ENCODE results near the gene TBC1D22B. TPM values are rescaled to one million over a fixed set of nuclear protein-coding genes. Genes with fewer than 3 reads are reported as not detected.
A peak's percentile ranks its signal among the peaks of the same experiment; 100 is the strongest.

The TBC1D22B gene
- total RNA-seq, 5 donors from 2014 or later (not counting 1 experiment from before 2014, with no cell fraction given) = 9.5 to 12.6 (median 10.7) TPM

DNA sequence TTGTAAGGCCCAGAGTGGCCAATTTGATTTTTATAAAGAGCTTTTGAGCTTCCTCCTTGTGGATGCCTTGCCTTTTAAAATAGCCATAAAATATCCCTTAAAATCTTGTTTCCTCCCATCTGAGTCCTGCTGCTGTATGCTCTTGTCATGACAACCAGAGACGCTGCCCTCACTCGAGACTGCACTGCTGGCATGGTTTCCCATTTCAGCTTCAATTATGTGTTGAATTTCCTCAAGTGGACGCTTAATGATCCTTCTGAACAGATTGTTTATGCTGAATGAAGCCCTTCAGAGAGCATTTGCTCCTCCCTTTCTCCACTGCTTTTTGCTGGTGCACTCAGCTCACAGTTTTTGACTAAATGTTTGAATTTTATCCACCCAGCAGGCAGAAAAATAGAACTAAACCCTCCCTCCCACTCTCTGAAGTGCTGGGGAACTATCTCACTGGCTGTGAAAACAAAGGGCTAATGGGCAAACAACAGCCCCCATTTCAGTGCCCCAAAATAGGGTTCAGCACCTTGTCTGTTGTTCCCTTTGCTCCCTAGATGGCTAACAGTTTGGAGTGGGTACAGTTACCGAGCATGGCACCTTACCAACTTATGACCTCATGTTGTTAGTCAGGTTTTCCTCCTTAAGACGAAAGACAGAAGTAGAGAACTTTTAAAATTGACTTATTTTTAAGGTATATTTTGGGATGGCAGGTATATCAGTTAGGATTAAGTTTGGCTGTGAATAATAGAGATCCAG lies 50.7 kb downstream of the TBC1D22B start:
- Histone ChIP-seq H3K9me3 (no peaks in the 10 kb centered on the region), H3K27me3 (replicated peaks in 1 of 2; ENCODE audit: control insufficient read depth in 2 of 2, extremely low read depth in 1 of 2, insufficient read depth in 2 of 2, low read length in 1 of 2) (no peaks in the 10 kb centered on the region), H3K4me1 (ENCODE audit: control insufficient read depth in 1 of 2, extremely low read depth in 1 of 2, insufficient read depth in 2 of 2, low read length in 2 of 2) (no peaks in the 10 kb centered on the region), H3K4me3 (ENCODE audit: control insufficient read depth in 1 of 2, extremely low read depth in 1 of 2, low read length in 1 of 2) (no peak overlapping the region), H3K36me3 (ENCODE audit: control insufficient read depth in 2 of 2, extremely low read depth in 1 of 2, insufficient read depth in 1 of 2, low read length in 1 of 2) (peaks cover under 1 to 36% of the 10 kb centered on the region in 2 donors), H3K27ac (ENCODE audit: low read length) (no peak overlapping the region)
- H3K27ac Mint-ChIP-seq = no peak overlapping the region
- peaks cover 44% of the 10 kb centered on the region for H3K36me3 Mint-ChIP-seq
- 100% methylated on average over 3 of the region's 5 CpGs for WGBS (ENCODE audit: insufficient coverage)
- H3K4me3 Mint-ChIP-seq = no peak overlapping the region
- ChIA-PET POLR2A (no interaction called here), CTCF (no interaction called here)
- DNase-seq = no peak
- H3K9me3 Mint-ChIP-seq = no peaks in the 10 kb centered on the region
- no peaks in the 10 kb centered on the region for H3K4me1 Mint-ChIP-seq
- H3K27me3 Mint-ChIP-seq = no peaks in the 10 kb centered on the region
- no peak for ATAC-seq (replicated peaks in 1 of 4)

- Histone ChIP-seq H3K9me3 (no peaks in the 10 kb centered on the region), H3K36me3 (ENCODE audit: control insufficient read depth in 2 of 2, extremely low read depth in 1 of 2, insufficient read depth in 1 of 2, low read length in 1 of 2) (peaks cover 7 to 36% of the 10 kb centered on the region in 2 donors), H3K27me3 (replicated peaks in 1 of 2; ENCODE audit: control insufficient read depth in 2 of 2, extremely low read depth in 1 of 2, insufficient read depth in 2 of 2, low read length in 1 of 2) (no peaks in the 10 kb centered on the region), H3K4me3 (ENCODE audit: control insufficient read depth in 1 of 2, extremely low read depth in 1 of 2, low read length in 1 of 2) (no peak overlapping the region), H3K4me1 (ENCODE audit: control insufficient read depth in 1 of 2, extremely low read depth in 1 of 2, insufficient read depth in 2 of 2, low read length in 2 of 2) (no peaks in the 10 kb centered on the region), H3K27ac (ENCODE audit: low read length) (no peak overlapping the region)
- Mint-ChIP-seq H3K27ac (no peak overlapping the region), H3K36me3 (peaks cover 44% of the 10 kb centered on the region), H3K4me3 (no peak overlapping the region), H3K27me3 (no peaks in the 10 kb centered on the region), H3K9me3 (no peaks in the 10 kb centered on the region), H3K4me1 (no peaks in the 10 kb centered on the region)
- ATAC-seq (replicated peaks in 1 of 4) (no peak), DNase-seq (no peak)
- WGBS (ENCODE audit: insufficient coverage) = 100% methylated on average over 1 of the region's 1 CpG
- POLR2A ChIA-PET = no interaction called here
- CTCF ChIA-PET = no interaction called here
Observed at GRCh38 chr6:37309046-37309445, 51.5 kb downstream of the TBC1D22B start.

- Mint-ChIP-seq H3K9me3 (no peaks in the 10 kb centered on the region), H3K36me3 (peaks cover 44% of the 10 kb centered on the region), H3K4me3 (no peak overlapping the region), H3K27me3 (no peaks in the 10 kb centered on the region), H3K27ac (no peak overlapping the region), H3K4me1 (peaks cover 0 to 5% (median 0%) of the 10 kb centered on the region in 3 donors)
- no peak overlapping the region for H3K4me3 ChIP-seq (ENCODE audit: control insufficient read depth in 1 of 2, extremely low read depth in 1 of 2, low read length in 1 of 2)
- no CpG with 5 or more reads among the region's 3 CpGs for WGBS (ENCODE audit: insufficient coverage)
- ChIA-PET CTCF (interaction anchor here in 1 of 2 donors (0.6 kb wide), 1 partner anchor 394 kb away, joined by 3 read pairs; no protein-coding TSS in a partner anchor), POLR2A (interaction anchor here in 1 of 2 donors (0.6 kb wide), 1 partner anchor 143 kb away, joined by 3 read pairs; no protein-coding TSS in a partner anchor)
- ATAC-seq (replicated peaks in 1 of 4) (no peak), DNase-seq (no peak)
- H3K36me3 ChIP-seq (ENCODE audit: control insufficient read depth in 2 of 2, extremely low read depth in 1 of 2, insufficient read depth in 1 of 2, low read length in 1 of 2) = peaks cover 13 to 37% of the 10 kb centered on the region in 2 donors
- no peaks in the 10 kb centered on the region for H3K4me1 ChIP-seq (ENCODE audit: control insufficient read depth in 1 of 2, extremely low read depth in 1 of 2, insufficient read depth in 2 of 2, low read length in 2 of 2)
- H3K27me3 ChIP-seq (replicated peaks in 1 of 2; ENCODE audit: control insufficient read depth in 2 of 2, extremely low read depth in 1 of 2, insufficient read depth in 2 of 2, low read length in 1 of 2) = no peaks in the 10 kb centered on the region
- no peak overlapping the region for H3K27ac ChIP-seq (ENCODE audit: low read length)
- H3K9me3 ChIP-seq = no peaks in the 10 kb centered on the region
Observed at GRCh38 chr6:37309692-37310091, 52.1 kb downstream of the TBC1D22B start.

DNA sequence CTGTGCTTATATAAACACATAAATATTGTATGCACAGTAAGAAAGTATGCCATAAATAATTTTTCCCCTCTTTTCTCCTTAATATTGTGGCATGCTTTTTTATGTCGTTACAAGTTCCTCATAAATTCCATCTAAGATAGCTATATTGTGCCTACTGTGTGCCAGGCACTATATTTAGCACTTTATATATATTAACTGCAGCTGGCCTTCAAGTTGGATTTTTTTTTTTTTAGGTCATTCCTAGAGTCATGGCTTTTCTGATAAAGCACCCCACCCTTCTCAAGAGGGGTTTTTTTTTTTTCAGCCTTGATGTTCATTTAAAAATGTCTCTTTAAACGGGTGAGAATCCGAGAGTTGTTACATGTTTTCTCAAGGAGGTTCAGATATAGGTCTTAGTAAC lies 53.4 kb downstream of the TBC1D22B start:
- POLR2A ChIA-PET = interaction anchor here in 1 of 2 donors (0.6 kb wide), 1 partner anchor 44 kb away, joined by 9 read pairs; no protein-coding TSS in a partner anchor

GRCh38 chr6:37311741-37312473 lies 54.3 kb downstream of the TBC1D22B start:
- H3K9me3 Mint-ChIP-seq = no peaks in the 10 kb centered on the region
- no peak overlapping the region for H3K27ac ChIP-seq (ENCODE audit: low read length)
- no peak overlapping the region for H3K4me3 Mint-ChIP-seq
- no CpG with 5 or more reads among the region's 2 CpGs for WGBS (ENCODE audit: insufficient coverage)
- ATAC-seq (replicated peaks in 1 of 4) = no peak
- no peaks in the 10 kb centered on the region for H3K9me3 ChIP-seq
- no peak overlapping the region for H3K4me3 ChIP-seq (ENCODE audit: control insufficient read depth in 1 of 2, extremely low read depth in 1 of 2, low read length in 1 of 2)
- peaks cover 39% of the 10 kb centered on the region for H3K36me3 Mint-ChIP-seq
- ChIA-PET CTCF (no interaction called here), POLR2A (no interaction called here)
- H3K27ac Mint-ChIP-seq = peak overlapping the region in 1 of 2 donors; percentile 22
- DNase-seq = no peak
- H3K27me3 ChIP-seq (replicated peaks in 1 of 2; ENCODE audit: control insufficient read depth in 2 of 2, extremely low read depth in 1 of 2, insufficient read depth in 2 of 2, low read length in 1 of 2) = no peaks in the 10 kb centered on the region
- peaks cover 13 to 50% of the 10 kb centered on the region in 2 donors for H3K36me3 ChIP-seq (ENCODE audit: control insufficient read depth in 2 of 2, extremely low read depth in 1 of 2, insufficient read depth in 1 of 2, low read length in 1 of 2)
- peaks cover 0 to 9% (median 0%) of the 10 kb centered on the region in 3 donors for H3K4me1 Mint-ChIP-seq
- no peaks in the 10 kb centered on the region for H3K27me3 Mint-ChIP-seq
- no peaks in the 10 kb centered on the region for H3K4me1 ChIP-seq (ENCODE audit: control insufficient read depth in 1 of 2, extremely low read depth in 1 of 2, insufficient read depth in 2 of 2, low read length in 2 of 2)

More for the DNA sequence above, 53.4 kb downstream of the TBC1D22B start:
- Histone ChIP-seq H3K4me1 (ENCODE audit: control insufficient read depth in 1 of 2, extremely low read depth in 1 of 2, insufficient read depth in 2 of 2, low read length in 2 of 2) (no peaks in the 10 kb centered on the region), H3K4me3 (ENCODE audit: control insufficient read depth in 1 of 2, extremely low read depth in 1 of 2, low read length in 1 of 2) (no peak overlapping the region), H3K9me3 (no peaks in the 10 kb centered on the region), H3K36me3 (ENCODE audit: control insufficient read depth in 2 of 2, extremely low read depth in 1 of 2, insufficient read depth in 1 of 2, low read length in 1 of 2) (peaks cover 13 to 44% of the 10 kb centered on the region in 2 donors), H3K27ac (ENCODE audit: low read length) (no peak overlapping the region), H3K27me3 (replicated peaks in 1 of 2; ENCODE audit: control insufficient read depth in 2 of 2, extremely low read depth in 1 of 2, insufficient read depth in 2 of 2, low read length in 1 of 2) (no peaks in the 10 kb centered on the region)
- ATAC-seq (replicated peaks in 1 of 4) (no peak), DNase-seq (no peak)
- WGBS (ENCODE audit: insufficient coverage) = no CpG with 5 or more reads among the region's 3 CpGs
- H3K4me3 Mint-ChIP-seq = no peak overlapping the region
- H3K4me1 Mint-ChIP-seq = peaks cover 0 to 9% (median 0%) of the 10 kb centered on the region in 3 donors
- no peaks in the 10 kb centered on the region for H3K27me3 Mint-ChIP-seq
- H3K27ac Mint-ChIP-seq = no peak overlapping the region
- CTCF ChIA-PET = no interaction called here
- no peaks in the 10 kb centered on the region for H3K9me3 Mint-ChIP-seq
- peaks cover 39% of the 10 kb centered on the region for H3K36me3 Mint-ChIP-seq

DNA sequence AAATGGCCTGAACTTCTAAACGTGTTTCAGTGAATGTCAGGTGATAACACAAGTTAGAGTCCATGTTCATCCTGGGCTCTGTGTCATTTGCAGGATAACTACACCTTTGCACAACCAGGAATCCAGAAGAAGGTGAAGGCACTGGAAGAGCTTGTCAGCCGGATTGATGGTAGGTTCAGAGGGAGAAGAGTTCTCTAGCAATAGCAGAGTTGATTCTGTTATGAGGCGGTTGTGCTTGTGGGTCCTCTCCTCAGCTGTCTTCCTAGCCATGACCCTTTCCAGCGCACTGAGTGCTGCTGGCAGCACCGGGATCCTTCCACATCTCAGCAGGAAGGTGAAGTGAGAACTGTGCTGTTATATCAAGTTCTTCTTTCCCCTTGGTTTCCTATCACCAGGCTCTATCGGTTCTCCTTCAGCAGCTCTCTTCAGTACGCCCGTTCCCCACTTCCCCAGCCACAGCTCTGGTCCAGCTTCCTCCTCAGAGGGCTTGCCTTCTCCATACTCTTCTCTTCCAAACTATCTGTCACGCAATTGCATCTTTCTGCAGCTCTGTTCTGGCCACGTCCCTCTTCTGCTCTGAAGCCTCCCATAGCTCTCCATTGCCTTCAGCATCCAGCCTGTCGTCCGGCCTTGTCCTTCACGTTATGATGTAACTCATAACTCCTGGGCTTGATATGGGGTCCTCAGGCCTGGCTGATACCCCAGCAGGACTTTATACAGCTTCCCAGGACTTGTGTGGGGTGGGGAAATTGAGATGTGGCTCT lies 56.3 kb downstream of the TBC1D22B start:
- Mint-ChIP-seq H3K9me3 (no peaks in the 10 kb centered on the region), H3K27me3 (no peaks in the 10 kb centered on the region), H3K27ac (no peak overlapping the region), H3K4me1 (peaks cover 0 to 9% (median 0%) of the 10 kb centered on the region in 3 donors), H3K4me3 (no peak overlapping the region), H3K36me3 (peaks cover 34% of the 10 kb centered on the region)
- Histone ChIP-seq H3K27ac (ENCODE audit: low read length) (no peak overlapping the region), H3K9me3 (no peaks in the 10 kb centered on the region), H3K36me3 (ENCODE audit: control insufficient read depth in 2 of 2, extremely low read depth in 1 of 2, insufficient read depth in 1 of 2, low read length in 1 of 2) (peaks cover 13 to 66% of the 10 kb centered on the region in 2 donors), H3K27me3 (replicated peaks in 1 of 2; ENCODE audit: control insufficient read depth in 2 of 2, extremely low read depth in 1 of 2, insufficient read depth in 2 of 2, low read length in 1 of 2) (no peaks in the 10 kb centered on the region), H3K4me3 (ENCODE audit: control insufficient read depth in 1 of 2, extremely low read depth in 1 of 2, low read length in 1 of 2) (no peak overlapping the region), H3K4me1 (ENCODE audit: control insufficient read depth in 1 of 2, extremely low read depth in 1 of 2, insufficient read depth in 2 of 2, low read length in 2 of 2) (no peaks in the 10 kb centered on the region)
- WGBS (ENCODE audit: insufficient coverage) = 95% methylated on average over 7 of the region's 13 CpGs
- POLR2A ChIA-PET = no interaction called here
- CTCF ChIA-PET = interaction anchor here (0.5 to 1.1 kb wide), 4 partner anchors 83 to 297 kb away, joined by 3 to 5 read pairs (median 4); no protein-coding TSS in a partner anchor
- no peak for DNase-seq
- ATAC-seq (replicated peaks in 1 of 4) = no peak

Data from T-cell (primary cell).